HL-60 (cell line): Measurements from ENCODE around the gene SH3D19.

ENCODE experiments used
- DNase-seq, 2 experiments: peaks; one replicate each; pipeline ENCODE4 v3.0.0-alpha.2; 2010 to 2020; ENCODE audit warnings: low read depth in 1 of 2, low spot score in 1 of 2
- H3K27ac ChIP-seq: fragments of 250-450 bp; sonication (Bioruptor Pico); replicated peaks from 2 replicates; pipeline ENCODE4 v1.5.1; 2020; ENCODE audit warnings: mild to moderate bottlenecking, moderate library complexity
- H3K27me3 ChIP-seq: fragments of 250-450 bp; sonication (Bioruptor Pico); 2 replicates; pipeline ENCODE4 v1.5.1; 2021; ENCODE audit warnings: mild to moderate bottlenecking, moderate library complexity; ENCODE audit not compliant: insufficient read depth, poor library complexity, severe bottlenecking
- H3K4me3 ChIP-seq: replicated peaks from 2 replicates; pipeline ENCODE4 v1.5.1; 2011; ENCODE audit warnings: mild to moderate bottlenecking, control low read depth, low read length; ENCODE audit not compliant: insufficient read depth
- GABPA ChIP-seq: IDR thresholded peaks from 2 replicates; pipeline ENCODE4 v1.6.1; 2012; ENCODE audit warnings: low read depth
- POLR2AphosphoS5 ChIP-seq: IDR thresholded peaks from 2 replicates; pipeline ENCODE4 v1.6.1; 2012; ENCODE audit warnings: low read depth
- SPI1 ChIP-seq: IDR thresholded peaks from 2 replicates; pipeline ENCODE4 v1.6.1; 2012; ENCODE audit warnings: low read depth, mild to moderate bottlenecking, borderline replicate concordance
- TF ChIP-seq, protein P1 (sequence below): IDR thresholded peaks from one replicate; pipeline ENCODE4 v1.5.1; 2011; ENCODE audit warnings: low read length, control low read depth, inconsistent platforms; ENCODE audit not compliant: insufficient read depth
- TF ChIP-seq, protein P2 (sequence below): IDR thresholded peaks from 2 replicates; pipeline ENCODE4 v1.6.1; 2012; ENCODE audit warnings: low read depth; ENCODE audit not compliant: insufficient replicate concordance

The SH3D19 gene

DNA sequence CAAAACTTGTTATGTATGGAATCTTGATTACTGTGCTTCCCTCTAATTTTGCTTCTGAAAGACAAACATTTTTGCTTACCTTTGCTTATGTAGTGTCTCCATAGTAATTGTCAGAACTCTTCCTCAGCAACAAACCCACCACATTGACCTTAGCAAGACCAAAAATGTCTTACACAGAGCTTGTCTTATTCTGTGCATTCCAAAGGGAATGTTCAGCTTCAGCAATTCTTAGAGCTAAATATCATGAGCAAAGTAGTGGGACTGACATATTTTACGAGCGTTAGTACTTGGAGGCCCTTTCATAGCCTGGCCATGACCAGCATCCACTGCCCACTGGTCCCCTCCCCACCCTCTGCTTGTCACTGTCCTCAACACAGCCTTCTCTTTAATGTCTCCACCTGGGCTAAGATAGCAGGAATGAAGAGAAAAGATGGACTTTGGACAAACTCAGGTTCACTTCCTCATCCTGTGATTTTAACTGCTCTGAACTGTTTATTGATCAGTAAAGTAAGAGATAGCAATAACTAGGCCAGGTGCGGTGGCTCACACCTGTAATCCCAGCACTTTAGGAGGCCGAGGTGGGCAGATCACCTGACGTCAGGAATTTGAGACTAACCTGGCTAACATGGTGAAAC lies 15.5 kb upstream of the SH3D19 start:
- TF ChIP-seq GABPA, result no peak
- TF ChIP-seq, protein P1, sequence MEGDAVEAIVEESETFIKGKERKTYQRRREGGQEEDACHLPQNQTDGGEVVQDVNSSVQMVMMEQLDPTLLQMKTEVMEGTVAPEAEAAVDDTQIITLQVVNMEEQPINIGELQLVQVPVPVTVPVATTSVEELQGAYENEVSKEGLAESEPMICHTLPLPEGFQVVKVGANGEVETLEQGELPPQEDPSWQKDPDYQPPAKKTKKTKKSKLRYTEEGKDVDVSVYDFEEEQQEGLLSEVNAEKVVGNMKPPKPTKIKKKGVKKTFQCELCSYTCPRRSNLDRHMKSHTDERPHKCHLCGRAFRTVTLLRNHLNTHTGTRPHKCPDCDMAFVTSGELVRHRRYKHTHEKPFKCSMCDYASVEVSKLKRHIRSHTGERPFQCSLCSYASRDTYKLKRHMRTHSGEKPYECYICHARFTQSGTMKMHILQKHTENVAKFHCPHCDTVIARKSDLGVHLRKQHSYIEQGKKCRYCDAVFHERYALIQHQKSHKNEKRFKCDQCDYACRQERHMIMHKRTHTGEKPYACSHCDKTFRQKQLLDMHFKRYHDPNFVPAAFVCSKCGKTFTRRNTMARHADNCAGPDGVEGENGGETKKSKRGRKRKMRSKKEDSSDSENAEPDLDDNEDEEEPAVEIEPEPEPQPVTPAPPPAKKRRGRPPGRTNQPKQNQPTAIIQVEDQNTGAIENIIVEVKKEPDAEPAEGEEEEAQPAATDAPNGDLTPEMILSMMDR, result no peak
- no peak for TF ChIP-seq POLR2AphosphoS5
- TF ChIP-seq, protein P2, sequence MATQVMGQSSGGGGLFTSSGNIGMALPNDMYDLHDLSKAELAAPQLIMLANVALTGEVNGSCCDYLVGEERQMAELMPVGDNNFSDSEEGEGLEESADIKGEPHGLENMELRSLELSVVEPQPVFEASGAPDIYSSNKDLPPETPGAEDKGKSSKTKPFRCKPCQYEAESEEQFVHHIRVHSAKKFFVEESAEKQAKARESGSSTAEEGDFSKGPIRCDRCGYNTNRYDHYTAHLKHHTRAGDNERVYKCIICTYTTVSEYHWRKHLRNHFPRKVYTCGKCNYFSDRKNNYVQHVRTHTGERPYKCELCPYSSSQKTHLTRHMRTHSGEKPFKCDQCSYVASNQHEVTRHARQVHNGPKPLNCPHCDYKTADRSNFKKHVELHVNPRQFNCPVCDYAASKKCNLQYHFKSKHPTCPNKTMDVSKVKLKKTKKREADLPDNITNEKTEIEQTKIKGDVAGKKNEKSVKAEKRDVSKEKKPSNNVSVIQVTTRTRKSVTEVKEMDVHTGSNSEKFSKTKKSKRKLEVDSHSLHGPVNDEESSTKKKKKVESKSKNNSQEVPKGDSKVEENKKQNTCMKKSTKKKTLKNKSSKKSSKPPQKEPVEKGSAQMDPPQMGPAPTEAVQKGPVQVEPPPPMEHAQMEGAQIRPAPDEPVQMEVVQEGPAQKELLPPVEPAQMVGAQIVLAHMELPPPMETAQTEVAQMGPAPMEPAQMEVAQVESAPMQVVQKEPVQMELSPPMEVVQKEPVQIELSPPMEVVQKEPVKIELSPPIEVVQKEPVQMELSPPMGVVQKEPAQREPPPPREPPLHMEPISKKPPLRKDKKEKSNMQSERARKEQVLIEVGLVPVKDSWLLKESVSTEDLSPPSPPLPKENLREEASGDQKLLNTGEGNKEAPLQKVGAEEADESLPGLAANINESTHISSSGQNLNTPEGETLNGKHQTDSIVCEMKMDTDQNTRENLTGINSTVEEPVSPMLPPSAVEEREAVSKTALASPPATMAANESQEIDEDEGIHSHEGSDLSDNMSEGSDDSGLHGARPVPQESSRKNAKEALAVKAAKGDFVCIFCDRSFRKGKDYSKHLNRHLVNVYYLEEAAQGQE, result no peak
- TF ChIP-seq SPI1, result no peak
- DNase-seq, result no peak
- Histone ChIP-seq H3K27me3 (no peaks in the 10 kb centered on the region), H3K4me3 (no peak overlapping the region), H3K27ac (no peak overlapping the region)

DNA sequence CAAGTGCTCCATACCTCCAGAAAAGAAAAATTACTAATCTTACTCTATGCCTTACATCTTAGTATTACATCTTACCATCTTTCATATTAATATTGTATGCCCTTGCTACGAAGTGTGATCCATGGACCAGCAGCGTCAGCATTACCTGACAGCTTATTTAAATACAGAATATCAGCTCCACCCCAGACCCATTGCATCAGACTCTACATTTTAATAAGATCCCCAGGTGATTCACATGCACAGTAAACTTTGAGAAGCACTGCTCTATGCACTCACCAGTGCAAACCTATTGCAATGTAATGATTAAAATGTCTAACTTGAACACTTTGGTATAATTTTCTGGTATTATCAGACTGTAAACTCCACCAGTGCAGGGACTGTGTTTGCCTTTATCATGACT lies 14.1 kb upstream of the SH3D19 start:
- DNase-seq, result no peak
- Histone ChIP-seq H3K27me3 (no peaks in the 10 kb centered on the region), H3K27ac (no peak overlapping the region), H3K4me3 (no peak overlapping the region)
- no peak for TF ChIP-seq GABPA
- TF ChIP-seq, protein P2, result no peak
- TF ChIP-seq POLR2AphosphoS5, result no peak
- TF ChIP-seq, protein P1, result no peak
- no peak for TF ChIP-seq SPI1

DNA sequence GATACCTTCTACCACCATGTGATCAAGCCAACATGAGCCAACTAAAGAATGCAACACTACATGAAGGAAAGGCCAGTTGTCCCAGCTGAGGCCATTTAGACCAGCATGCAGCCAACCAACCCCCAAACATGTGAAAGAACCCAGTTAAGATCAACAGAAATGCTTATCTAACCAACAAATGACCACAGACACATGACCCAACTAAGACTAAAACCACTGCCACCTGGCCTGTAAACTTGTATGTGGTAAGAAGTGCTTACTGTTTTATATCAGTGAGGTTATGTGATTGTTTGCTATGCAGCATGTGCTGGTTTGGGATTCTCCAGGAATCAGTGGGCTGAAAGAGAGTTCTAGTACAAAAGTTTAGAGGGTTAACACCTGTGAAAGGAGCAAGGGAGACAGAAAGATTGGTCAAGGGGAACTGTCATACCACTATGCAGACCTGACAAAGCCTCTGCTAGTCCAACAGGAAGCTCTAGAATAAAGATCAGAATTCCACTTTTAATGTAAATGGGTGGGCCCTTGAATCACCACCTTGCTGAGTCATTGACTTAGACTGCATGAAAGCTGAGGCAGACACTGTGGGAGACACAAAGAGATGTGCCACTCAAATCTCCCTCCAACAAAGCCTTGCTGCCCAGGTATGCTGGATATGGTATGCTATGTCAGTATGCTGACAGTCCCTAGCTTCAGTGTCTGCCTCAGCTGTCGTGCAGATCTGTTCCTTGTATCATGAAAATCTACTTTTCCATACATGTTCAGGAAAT lies 6.1 kb upstream of the SH3D19 start:
- DNase-seq, result no peak
- TF ChIP-seq GABPA (no peak), SPI1 (no peak), POLR2AphosphoS5 (no peak)
- TF ChIP-seq, protein P2, result no peak
- TF ChIP-seq, protein P1, result no peak
- H3K4me3 ChIP-seq, result no peak overlapping the region
- no peak overlapping the region for H3K27ac ChIP-seq
- H3K27me3 ChIP-seq, result peaks cover 9% of the 10 kb centered on the region
